IPS-18a (cell line): ENCODE measurements around the gene AMPH.
"Not testable (repeated sequence)": the region's sequence is repeated elsewhere in the genome, so short reads cannot be mapped to it uniquely, and the experiment has no call there.

ENCODE experiments used
- H3K27ac ChIP-seq: one replicate; pipeline ENCODE4 v1.5.1; 2013; ENCODE audit warnings: low read length
- H3K27me3 ChIP-seq: one replicate; pipeline ENCODE4 v1.6.1; 2013; ENCODE audit warnings: mild to moderate bottlenecking, low read length; ENCODE audit not compliant: control insufficient read depth, insufficient read depth
- H3K36me3 ChIP-seq: one replicate; pipeline ENCODE4 v1.6.1; 2013; ENCODE audit warnings: low read depth, low read length; ENCODE audit not compliant: control insufficient read depth
- H3K4me1 ChIP-seq: one replicate; pipeline ENCODE4 v1.6.1; 2013; ENCODE audit warnings: low read depth, low read length; ENCODE audit not compliant: control insufficient read depth
- H3K4me3 ChIP-seq: one replicate; pipeline ENCODE4 v1.5.1; 2013; ENCODE audit warnings: low read length
- H3K9ac ChIP-seq: one replicate; pipeline ENCODE4 v1.6.1; 2013; ENCODE audit warnings: mild to moderate bottlenecking, low read length, moderate library complexity
- H3K9me3 ChIP-seq: one replicate; pipeline ENCODE4 v1.6.1; 2013; ENCODE audit warnings: low read depth, low read length; ENCODE audit not compliant: control insufficient read depth

The AMPH gene

GRCh38 chr7:38358273-38358831 lies 272.8 kb downstream of the AMPH start:
- H3K4me1 ChIP-seq, H3K4me3 ChIP-seq, H3K27me3 ChIP-seq, H3K9ac ChIP-seq, H3K9me3 ChIP-seq, H3K36me3 ChIP-seq, H3K27ac ChIP-seq: not testable (repeated sequence)

GRCh38 chr7:38354271-38354851 lies 276.8 kb downstream of the AMPH start:
- H3K27me3 ChIP-seq, H3K9me3 ChIP-seq, H3K27ac ChIP-seq, H3K4me1 ChIP-seq, H3K9ac ChIP-seq, H3K4me3 ChIP-seq, H3K36me3 ChIP-seq: not testable (repeated sequence)

GRCh38 chr7:38353431-38353881 lies 277.7 kb downstream of the AMPH start:
- H3K36me3 ChIP-seq, H3K9me3 ChIP-seq, H3K4me1 ChIP-seq, H3K27me3 ChIP-seq, H3K9ac ChIP-seq, H3K4me3 ChIP-seq, H3K27ac ChIP-seq: not testable (repeated sequence)

GRCh38 chr7:38351601-38352000 lies 279.6 kb downstream of the AMPH start:
- no peaks in the 10 kb centered on the region for H3K9me3 ChIP-seq
- no peak overlapping the region for H3K9ac ChIP-seq
- no peak overlapping the region for H3K27ac ChIP-seq
- H3K27me3 ChIP-seq, result no peaks in the 10 kb centered on the region
- H3K4me1 ChIP-seq, result no peaks in the 10 kb centered on the region
- no peaks in the 10 kb centered on the region for H3K36me3 ChIP-seq
- no peak overlapping the region for H3K4me3 ChIP-seq

GRCh38 chr7:38350777-38351176 lies 280.4 kb downstream of the AMPH start:
- H3K27ac ChIP-seq, H3K4me3 ChIP-seq, H3K36me3 ChIP-seq, H3K27me3 ChIP-seq, H3K9me3 ChIP-seq, H3K9ac ChIP-seq, H3K4me1 ChIP-seq: not testable (repeated sequence)

GRCh38 chr7:38349869-38350583 lies 281.1 kb downstream of the AMPH start:
- not testable (repeated sequence) for H3K9me3 ChIP-seq, H3K27me3 ChIP-seq, H3K27ac ChIP-seq, H3K36me3 ChIP-seq, H3K4me3 ChIP-seq, H3K4me1 ChIP-seq, H3K9ac ChIP-seq

- H3K27ac ChIP-seq, H3K9ac ChIP-seq, H3K27me3 ChIP-seq, H3K9me3 ChIP-seq, H3K4me3 ChIP-seq, H3K36me3 ChIP-seq, H3K4me1 ChIP-seq: not testable (repeated sequence)
These were observed 281.9 kb downstream of the AMPH start for GRCh38 chr7:38349126-38349795.

GRCh38 chr7:38345299-38346172 lies 285.6 kb downstream of the AMPH start:
- H3K9me3 ChIP-seq, H3K4me3 ChIP-seq, H3K27me3 ChIP-seq, H3K9ac ChIP-seq, H3K4me1 ChIP-seq, H3K36me3 ChIP-seq, H3K27ac ChIP-seq: not testable (repeated sequence)

GRCh38 chr7:38344741-38345140 lies 286.4 kb downstream of the AMPH start:
- H3K4me3 ChIP-seq, H3K4me1 ChIP-seq, H3K27me3 ChIP-seq, H3K9ac ChIP-seq, H3K9me3 ChIP-seq, H3K36me3 ChIP-seq, H3K27ac ChIP-seq: not testable (repeated sequence)

- not testable (repeated sequence) for H3K27ac ChIP-seq, H3K9me3 ChIP-seq, H3K9ac ChIP-seq, H3K4me1 ChIP-seq, H3K4me3 ChIP-seq, H3K36me3 ChIP-seq, H3K27me3 ChIP-seq
These were observed 289.0 kb downstream of the AMPH start for GRCh38 chr7:38342135-38342534.

GRCh38 chr7:38341172-38341705 lies 289.9 kb downstream of the AMPH start:
- H3K9me3 ChIP-seq, H3K4me3 ChIP-seq, H3K9ac ChIP-seq, H3K27me3 ChIP-seq, H3K4me1 ChIP-seq, H3K27ac ChIP-seq, H3K36me3 ChIP-seq: not testable (repeated sequence)
